Ovary (tissue), 9 donors: ENCODE measurements around the gene SAYSD1. TPM values are rescaled to one million over a fixed set of nuclear protein-coding genes. Genes with fewer than 3 reads are reported as not detected.

ENCODE experiments used
- DNase-seq, 5 donors: peaks; one replicate each; pipeline ENCODE4 v3.0.0-alpha.2; 2019 to 2020
- H3K27ac ChIP-seq, 2 donors: fragments of 200-600 bp; one replicate each; pipeline versions ENCODE4 v1.5.1 to v1.8.0; 2019 to 2022
- H3K27me3 ChIP-seq: fragments of 200-600 bp; one replicate; pipeline ENCODE4 v1.8.0; 2022
- H3K36me3 ChIP-seq: fragments of 200-600 bp; sonication (generic); one replicate; pipeline ENCODE4 v1.5.1; 2019
- H3K4me1 ChIP-seq: one replicate; pipeline ENCODE4 v1.8.1; 2013; ENCODE audit warnings: mild to moderate bottlenecking, moderate library complexity; ENCODE audit not compliant: insufficient read depth
- H3K4me3 ChIP-seq: fragments of 200-600 bp; sonication (generic); one replicate; pipeline ENCODE4 v1.5.1; 2017
- H3K9me3 ChIP-seq, 2 donors: fragments of 200-600 bp in 1 of 2; sonication (generic) in 1 of 2; one replicate each; pipeline versions ENCODE4 v1.5.1 to v1.8.1; 2013 to 2019; ENCODE audit warnings: mild to moderate bottlenecking in 1 of 2, moderate library complexity in 1 of 2
- CTCF ChIP-seq, 3 donors: fragments of 450-650 bp in 2 of 3; fragments of 200-600 bp in 1 of 3; IDR thresholded peaks; one replicate each; pipeline versions ENCODE4 v1.5.1 to v1.8.0; 2016 to 2022; ENCODE audit warnings: antibody characterized with exemption in 3 of 3, mild to moderate bottlenecking in 1 of 3
- EP300 ChIP-seq: sonication (generic); formaldehyde crosslinking; IDR thresholded peaks from one replicate; pipeline ENCODE4 v1.6.1; 2017; ENCODE audit warnings: antibody characterized with exemption
- POLR2A ChIP-seq: fragments of 450-650 bp; IDR thresholded peaks from one replicate; pipeline ENCODE4 v1.6.1; 2017; ENCODE audit warnings: antibody characterized with exemption, mild to moderate bottlenecking, moderate library complexity
- WGBS, 3 donors: extraction: QIAGEN DNeasy Blood & Tissue Kit in 1 of 3; methylation state at CpG; one replicate each; pipeline versions ENCODE4 v1.1.5 to v1.1.7; 2013 to 2017; 5-methylcytosine and 5-hydroxymethylcytosine counted together
- intact Hi-C, 4 donors: fragments of 100-400 bp; cut with DNase I; formaldehyde crosslinking; loops; one replicate each; pipeline versions ENCODE4 v1.11.0 to v1.15.1; 2022 to 2023
- polyA plus RNA-seq, 2 donors: library from polyadenylated mRNA; stranded (reverse); fragments of 200-250 nt in 1 of 2; fragments of 350-450 nt in 1 of 2; fragmentation: Illumina TruSeq in 1 of 2; extraction: RNeasy Lipid Tissue Mini Kit (QIAGEN cat#74804) in 1 of 2; gene quantifications; one replicate each; pipeline ENCODE4 v1.2.3, GENCODE V29; 2013 to 2014
- total RNA-seq, 7 donors: library from RNA; depleted of rRNA in 2 of 7; stranded (reverse); fragments of >200 nt in 2 of 7; fragmentation: NEBNext Ultra II Directional in 3 of 7; extraction: Animal tissue kit (Norgen Biotek cat#: 25700) in 3 of 7; gene quantifications; one replicate each; pipeline versions ENCODE4 v1.1.0 to v1.2.4, GENCODE V29; 2016 to 2023
- donor health status: DM: no; HTN: no; CAD: no; lungs with moderate emphysema.
- donor health status: DM: no; HTN: no; CAD: no.
- donor health status: Bipolar disorder and iron deficiency.
- donor health status: DM: yes; HTN: yes; CAD: no.
- donor health status: DM: no; HTN: no; CAD: no.
- donor health status: DM: yes; HTN: yes; CAD: no.

Gene SAYSD1
- total and polyA plus RNA-seq, 9 donors: 11.4 to 17.7 (median 15.3) TPM

- no peak for DNase-seq
- no peak overlapping the region for H3K27ac ChIP-seq
- no peaks in the 10 kb centered on the region for H3K4me1 ChIP-seq
- WGBS, 3 donors: 91 to 100% (median 97%) methylated on average over 1 of the region's 1 CpG
- TF ChIP-seq POLR2A (no peak), CTCF (IDR thresholded peaks at IDR 0.05) (no peak), EP300 (no peak)
- intact Hi-C loops: no loop called here
- no peaks in the 10 kb centered on the region for H3K36me3 ChIP-seq
- no peaks in the 10 kb centered on the region for H3K27me3 ChIP-seq
- no peak overlapping the region for H3K4me3 ChIP-seq
- H3K9me3 ChIP-seq: no peaks in the 10 kb centered on the region
These were observed 15.7 kb upstream of the SAYSD1 start for GRCh38 chr6:39130691-39131090.

GRCh38 chr6:39128832-39129231 is 13.8 kb upstream of the SAYSD1 start:
- TF ChIP-seq EP300: no peak
- no peak for TF ChIP-seq POLR2A
- no peak for TF ChIP-seq CTCF (IDR thresholded peaks at IDR 0.05)
- Histone ChIP-seq H3K9me3 (no peaks in the 10 kb centered on the region), H3K27me3 (no peaks in the 10 kb centered on the region), H3K36me3 (no peaks in the 10 kb centered on the region), H3K27ac (no peak overlapping the region), H3K4me1 (no peaks in the 10 kb centered on the region), H3K4me3 (no peak overlapping the region)
- intact Hi-C loops: loop anchor here in 1 of 4 donors (10.0 kb wide), 1 partner anchor 716 kb away; no protein-coding TSS in a partner anchor
- no peak for DNase-seq

GRCh38 chr6:39128106-39128505 is 13.1 kb upstream of the SAYSD1 start:
- Histone ChIP-seq H3K27ac (no peak overlapping the region), H3K36me3 (no peaks in the 10 kb centered on the region), H3K4me3 (no peak overlapping the region), H3K9me3 (no peaks in the 10 kb centered on the region), H3K27me3 (no peaks in the 10 kb centered on the region), H3K4me1 (no peaks in the 10 kb centered on the region)
- WGBS, 3 donors: 69 to 78% (median 73%) methylated on average over 3 of the region's 3 CpGs
- no peak for DNase-seq
- TF ChIP-seq POLR2A (no peak), EP300 (no peak), CTCF (IDR thresholded peaks at IDR 0.05) (no peak)
- intact Hi-C loops: loop anchor here in 1 of 4 donors (10.0 kb wide), 1 partner anchor 717 kb away; no protein-coding TSS in a partner anchor

DNA sequence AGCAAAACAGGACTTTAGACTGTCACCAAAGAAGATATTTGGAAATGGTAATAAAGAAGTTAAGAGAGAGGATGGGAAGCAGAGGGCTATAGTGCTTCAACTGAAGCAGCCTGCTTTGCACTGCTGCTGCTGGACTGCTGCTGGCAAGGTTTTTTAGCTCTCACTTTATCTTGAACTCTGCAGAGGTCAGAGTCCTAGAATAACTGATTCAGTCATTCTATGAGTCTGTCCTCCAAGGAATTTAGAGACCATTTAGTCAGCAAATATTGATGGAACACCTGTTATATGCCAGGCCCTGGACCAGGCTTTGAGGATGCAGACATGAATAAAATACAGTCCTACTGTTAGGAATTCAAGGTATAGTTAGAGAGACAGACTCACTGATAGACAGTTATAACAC is 9.1 kb upstream of the SAYSD1 start:
- Histone ChIP-seq H3K4me1 (no peaks in the 10 kb centered on the region), H3K27ac (no peak overlapping the region), H3K36me3 (no peaks in the 10 kb centered on the region), H3K4me3 (no peak overlapping the region), H3K27me3 (no peaks in the 10 kb centered on the region), H3K9me3 (no peaks in the 10 kb centered on the region)
- intact Hi-C loops: loop anchor here in 1 of 4 donors (10.0 kb wide), 1 partner anchor 721 kb away; no protein-coding TSS in a partner anchor
- no peak for DNase-seq
- no peak for TF ChIP-seq CTCF (IDR thresholded peaks at IDR 0.05)

DNA sequence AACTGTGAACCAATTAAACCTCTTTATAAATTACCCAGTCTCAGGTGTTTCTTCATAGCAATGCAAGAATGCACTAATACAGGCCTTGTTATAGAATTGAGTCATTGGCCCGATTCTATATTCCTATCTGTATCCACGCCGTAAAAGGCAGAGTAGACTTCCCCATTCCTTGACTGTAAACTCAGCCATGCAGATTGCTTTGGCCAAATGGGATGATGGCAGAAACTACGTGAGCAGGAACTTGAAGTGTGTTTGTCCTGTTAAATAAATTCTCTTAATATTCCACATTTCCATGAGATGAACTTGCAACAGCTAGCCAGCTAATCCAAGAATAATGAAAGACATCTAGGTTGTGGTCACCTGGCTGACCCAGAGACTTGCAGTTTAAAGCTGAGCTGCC is 3.9 kb upstream of the SAYSD1 start:
- 87 to 91% (median 91%) methylated on average over 4 of the region's 4 CpGs for WGBS, 3 donors
- Histone ChIP-seq H3K4me1 (peaks cover 2% of the 10 kb centered on the region), H3K27me3 (no peaks in the 10 kb centered on the region), H3K9me3 (no peaks in the 10 kb centered on the region), H3K27ac (no peak overlapping the region), H3K4me3 (no peak overlapping the region), H3K36me3 (no peaks in the 10 kb centered on the region)
- no peak for DNase-seq
- intact Hi-C loops: no loop called here
- TF ChIP-seq CTCF (IDR thresholded peaks at IDR 0.05): no peak
- no peak for TF ChIP-seq POLR2A
- TF ChIP-seq EP300: no peak
